HepG2 (cell line): ENCODE measurements around the gene AFAP1L2. TPM values are rescaled to one million over a fixed set of nuclear protein-coding genes. Genes with fewer than 3 reads are reported as not detected.

Source experiments
- ATAC-seq: fragments of 200-7000 bp; cut with Tn5 transposase; 3 replicates; pipeline ENCODE4 v1.9.1; 2020; ENCODE audit warnings: mild to moderate bottlenecking, moderate library complexity
- BruUV-seq: library from RNA; stranded (reverse); fragments of 400-500 nt; replicated peaks from 2 replicates; lab custom pipeline; 2021; lab: Mats Ljungman, UMichigan
- CTCF ChIA-PET: fragments of 300-600 bp; formaldehyde crosslinking; extraction: SDS; loops from one replicate; lab custom pipeline; 2021; ENCODE audit warnings: low total read pairs, inconsistent platforms, low intra/inter-chr PET ratio; lab: Yijun Ruan, JAX
- POLR2A ChIA-PET: fragments of 350-600 bp; sonication (Branson Sonifier 250); formaldehyde crosslinking; loops from one replicate; lab custom pipeline; 2020; ENCODE audit warnings: antibody characterized with exemption, inconsistent platforms; lab: Yijun Ruan, JAX
- DNase-seq: peaks from one replicate; pipeline ENCODE4 v3.0.0-alpha.2; 2015; ENCODE audit warnings: low spot score
- FAIRE-seq: peaks from 3 replicates; lab custom pipeline; 2011; peaks lifted over from hg19 to GRCh38; lab: Jason Lieb, UNC
- H2AFZ ChIP-seq: one replicate; pipeline ENCODE4 v1.6.1; 2011; ENCODE audit warnings: low read length, inconsistent platforms
- H3K27ac ChIP-seq: fragments of 300-600 bp; 3 replicates; pipeline ENCODE4 v1.8.0; 2011; ENCODE audit warnings: mixed run types, mild to moderate bottlenecking, mixed read lengths, low read length, inconsistent platforms; ENCODE audit not compliant: insufficient read depth; ENCODE audit errors: extremely low read length
- H3K27me3 ChIP-seq, 2 experiments: fragments of 200-600 bp in 1 of 2; 2 replicates in 1 of 2; 3 replicates in 1 of 2; pipeline versions ENCODE4 v1.6.0 to v1.8.0; 2011; ENCODE audit warnings: low read length in 2 of 2, mild to moderate bottlenecking in 2 of 2, moderate library complexity in 2 of 2, inconsistent platforms in 1 of 2; ENCODE audit not compliant: insufficient read depth in 2 of 2, control insufficient read depth in 1 of 2
- H3K36me3 ChIP-seq, 2 experiments: fragments of 200-600 bp in 1 of 2; replicated peaks in 1 of 2; 2 replicates in 1 of 2; 3 replicates in 1 of 2; pipeline versions ENCODE4 v1.5.1 to v1.8.0; 2011; ENCODE audit warnings: low read length in 2 of 2, inconsistent platforms in 1 of 2; ENCODE audit not compliant: insufficient read depth in 2 of 2, control insufficient read depth in 1 of 2
- H3K4me1 ChIP-seq: 2 replicates; pipeline ENCODE4 v1.5.1; 2012; ENCODE audit warnings: low read length, inconsistent platforms; ENCODE audit not compliant: insufficient read depth
- H3K4me2 ChIP-seq: 2 replicates; pipeline ENCODE4 v1.6.0; 2011; ENCODE audit warnings: low read depth, low read length, inconsistent platforms
- H3K4me3 ChIP-seq, 3 experiments: fragments of 200-600 bp in 1 of 3; sonication (generic), shearing (Covaris generic) in 1 of 3; replicated peaks in 1 of 3; 2 replicates each; pipeline ENCODE4 v1.5.1; 2011 to 2016; ENCODE audit warnings: low read length in 3 of 3, inconsistent platforms in 2 of 3, low read depth in 2 of 3, mild to moderate bottlenecking in 2 of 3, control low read depth in 1 of 3, mixed read lengths in 1 of 3; ENCODE audit not compliant: insufficient read depth in 1 of 3
- H3K79me2 ChIP-seq: one replicate; pipeline ENCODE4 v1.6.1; 2011; ENCODE audit warnings: low read length, inconsistent platforms; ENCODE audit not compliant: insufficient read depth
- H3K9ac ChIP-seq: 2 replicates; pipeline ENCODE4 v1.6.0; 2011; ENCODE audit warnings: mild to moderate bottlenecking, low read depth, low read length, inconsistent platforms; ENCODE audit not compliant: insufficient read depth
- H3K9me3 ChIP-seq: 2 replicates; pipeline ENCODE4 v1.5.1; 2012; ENCODE audit warnings: mild to moderate bottlenecking, low read length
- H4K20me1 ChIP-seq: 2 replicates; pipeline ENCODE4 v1.6.0; 2011; ENCODE audit warnings: inconsistent platforms, mild to moderate bottlenecking, low read length, moderate library complexity; ENCODE audit not compliant: insufficient read depth
- JUN ChIP-seq: sonication (generic); formaldehyde crosslinking; IDR thresholded peaks from 2 replicates; pipeline ENCODE4 v1.4.0; 2020; ENCODE audit warnings: mild to moderate bottlenecking, missing genetic modification reagents
- ZNF670 ChIP-seq: sonication (generic); formaldehyde crosslinking; IDR thresholded peaks from 2 replicates; pipeline ENCODE4 v1.8.0; 2022; ENCODE audit warnings: mild to moderate bottlenecking, missing genetic modification reagents, borderline replicate concordance
- ZNF746 ChIP-seq: sonication (generic); formaldehyde crosslinking; IDR thresholded peaks from 2 replicates; pipeline ENCODE4 v1.8.0; 2022; ENCODE audit warnings: mild to moderate bottlenecking, missing genetic modification reagents
- ZNF781 ChIP-seq: sonication (generic); formaldehyde crosslinking; IDR thresholded peaks from 2 replicates; pipeline ENCODE4 v1.5.1; 2020; ENCODE audit warnings: borderline replicate concordance, mild to moderate bottlenecking, missing genetic modification reagents; ENCODE audit errors: not compliant biosample characterization
- ZNF800 ChIP-seq: sonication (generic); formaldehyde crosslinking; IDR thresholded peaks from 2 replicates; pipeline ENCODE4 v1.4.0; 2020; ENCODE audit warnings: missing genetic modification reagents
- WGBS: methylation state at CpG from one replicate; pipeline ENCODE4 v1.1.6; 2017; ENCODE audit warnings: low lambda C conversion rate; 5-methylcytosine and 5-hydroxymethylcytosine counted together
- in situ Hi-C: cut with HindIII; loops from 2 replicates; pipeline ENCODE4 v1.10.0; 2017; ENCODE audit warnings: low pct_unique_long_range_greater_than_20kb; ENCODE audit not compliant: extremely low pct_ligation_motif_present
- intact Hi-C: fragments of 100-400 bp; cut with micrococcal nuclease; formaldehyde crosslinking; loops from one replicate; pipeline ENCODE4 v1.10.0; 2022; ENCODE audit not compliant: unreplicated experiment
- polyA plus RNA-seq, 8 experiments: library from polyadenylated mRNA; depleted of rRNA in 3 of 8; stranded (reverse) in 7 of 8; unstranded in 1 of 8; fragments of >200 nt; fragmentation: Illumina TruSeq in 4 of 8; extraction: Trizol in 4 of 8; gene quantifications; 2 replicates each; pipeline versions ENCODE4 v1.2.1 to v1.2.3, GENCODE V29; 2011 to 2016; ENCODE audit warnings: low read depth in 4 of 8, missing spikeins in 1 of 8, mixed read lengths in 1 of 8; ENCODE audit not compliant: insufficient read depth in 1 of 8
- total RNA-seq, 5 experiments: library from RNA; depleted of rRNA; stranded (reverse); fragments of >200 nt; fragmentation: Illumina TruSeq; extraction: Trizol; gene quantifications; 2 replicates each; pipeline ENCODE4 v1.2.3, GENCODE V29; 2016; ENCODE audit warnings: low read depth in 1 of 5
- TF ChIP-seq, protein P1 (sequence below): sonication (generic); formaldehyde crosslinking; IDR thresholded peaks from 2 replicates; pipeline ENCODE4 v1.4.0; 2020; ENCODE audit warnings: missing genetic modification reagents

AFAP1L2 gene
- total and polyA plus RNA-seq, 2 of the 13 experiments (the other 11 are each of a cell fraction or from before 2014, with no cell fraction given): not detected

GRCh38 chr10:114303556-114303955 lies 100.7 kb downstream of the AFAP1L2 start:
- no peaks in the 10 kb centered on the region for H3K9me3 ChIP-seq
- peaks cover 5% of the 10 kb centered on the region; the same call in 1 of the 2 replicates for H3K4me1 ChIP-seq
- H3K4me2 ChIP-seq: no peak overlapping the region
- intact Hi-C loops: loop anchor here (5.0 kb wide), 1 partner anchor 154 kb away; no protein-coding TSS in a partner anchor
- H3K27ac ChIP-seq: no peak overlapping the region
- no peak for DNase-seq
- no peak overlapping the region for H3K4me3 ChIP-seq
- H3K9ac ChIP-seq: no peak overlapping the region
- no TSS peak for BruUV-seq
- ChIA-PET CTCF (interaction anchor here (1.1 to 2.0 kb wide), 6 partner anchors 134 to 826 kb away, joined by 4 to 10 read pairs (median 6); no protein-coding TSS in a partner anchor), POLR2A (no interaction called here)
- 44% methylated on average over 7 of the region's 10 CpGs for WGBS
- no peak for FAIRE-seq
- no peaks in the 10 kb centered on the region for H3K36me3 ChIP-seq
- peaks cover 2 to 41% of the 10 kb centered on the region in 2 experiments for H3K27me3 ChIP-seq
- in situ Hi-C loops: loop anchor here (10.0 to 25.0 kb wide), 2 partner anchors 401 to 834 kb away; no protein-coding TSS in a partner anchor
- no peaks in the 10 kb centered on the region for H4K20me1 ChIP-seq
- H3K79me2 ChIP-seq: no peaks in the 10 kb centered on the region
- peak; percentile 16 for ATAC-seq
- TF ChIP-seq ZNF670 (no peak), ZNF746 (CRISPR knock-in tag) (no peak), ZNF781 (CRISPR knock-in tag) (no peak)
- H2AFZ ChIP-seq: no peak overlapping the region

DNA sequence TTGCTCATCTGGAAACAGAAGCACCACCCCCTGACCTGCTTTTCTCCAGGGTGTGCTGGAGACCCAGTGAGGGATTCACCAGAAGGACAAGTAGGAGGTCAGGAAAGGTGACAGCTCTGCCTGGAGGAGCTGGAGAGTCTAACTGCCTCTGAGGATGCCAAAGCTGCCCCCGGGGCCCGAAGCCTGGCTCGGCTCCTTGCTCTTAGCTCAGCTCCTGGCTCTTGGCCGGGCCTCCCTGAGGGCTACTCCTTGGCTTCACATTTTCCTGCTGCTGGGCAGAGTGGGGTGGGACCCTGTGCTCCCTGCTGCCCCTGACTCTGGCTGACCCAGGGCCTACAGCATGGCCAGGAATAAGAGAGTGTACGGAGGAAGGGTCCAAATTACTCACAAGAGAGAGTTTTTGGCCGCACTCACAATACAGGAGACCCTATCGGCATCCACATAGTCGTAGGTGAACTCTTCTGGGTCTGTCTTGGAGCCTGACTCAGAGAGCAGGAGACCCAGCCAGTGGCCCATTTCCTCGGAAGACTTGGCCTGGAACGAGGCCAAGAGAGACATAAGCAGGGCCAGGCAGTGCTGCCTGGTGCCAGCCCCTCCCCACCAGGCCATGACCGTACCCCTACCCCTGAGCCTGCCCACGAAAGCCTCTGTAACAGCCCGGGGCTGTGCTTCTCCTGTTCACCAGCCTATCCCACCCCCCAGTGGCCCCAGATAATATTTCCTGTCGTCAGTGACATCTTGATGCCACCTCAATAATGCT lies 102.2 kb downstream of the AFAP1L2 start:
- H3K27ac ChIP-seq: no peak overlapping the region
- no peaks in the 10 kb centered on the region for H3K79me2 ChIP-seq
- no peak for ATAC-seq
- FAIRE-seq: no peak
- no peak overlapping the region for H3K4me2 ChIP-seq
- no peak overlapping the region for H3K4me3 ChIP-seq
- WGBS: 30% methylated on average over 4 of the region's 14 CpGs
- no peak overlapping the region for H3K9ac ChIP-seq
- peaks cover 5% of the 10 kb centered on the region; the same call in 1 of the 2 replicates for H3K4me1 ChIP-seq
- peaks cover 1 to 27% of the 10 kb centered on the region in 2 experiments; a peak in 3 of 5 replicates for H3K27me3 ChIP-seq
- ChIA-PET POLR2A (no interaction called here), CTCF (no interaction called here)
- DNase-seq: no peak
- in situ Hi-C loops: loop anchor here (10.0 to 25.0 kb wide), 2 partner anchors 403 to 835 kb away; no protein-coding TSS in a partner anchor
- no peak overlapping the region for H2AFZ ChIP-seq
- BruUV-seq: no TSS peak
- H3K36me3 ChIP-seq: no peaks in the 10 kb centered on the region; a peak in 1 of 5 replicates
- H3K9me3 ChIP-seq: no peaks in the 10 kb centered on the region
- H4K20me1 ChIP-seq: no peaks in the 10 kb centered on the region
- intact Hi-C loops: loop anchor here (5.0 kb wide), 1 partner anchor 155 kb away; no protein-coding TSS in a partner anchor
- TF ChIP-seq ZNF800 (CRISPR knock-in tag) (no peak), JUN (CRISPR knock-in tag) (no peak)
- TF ChIP-seq, protein P1, sequence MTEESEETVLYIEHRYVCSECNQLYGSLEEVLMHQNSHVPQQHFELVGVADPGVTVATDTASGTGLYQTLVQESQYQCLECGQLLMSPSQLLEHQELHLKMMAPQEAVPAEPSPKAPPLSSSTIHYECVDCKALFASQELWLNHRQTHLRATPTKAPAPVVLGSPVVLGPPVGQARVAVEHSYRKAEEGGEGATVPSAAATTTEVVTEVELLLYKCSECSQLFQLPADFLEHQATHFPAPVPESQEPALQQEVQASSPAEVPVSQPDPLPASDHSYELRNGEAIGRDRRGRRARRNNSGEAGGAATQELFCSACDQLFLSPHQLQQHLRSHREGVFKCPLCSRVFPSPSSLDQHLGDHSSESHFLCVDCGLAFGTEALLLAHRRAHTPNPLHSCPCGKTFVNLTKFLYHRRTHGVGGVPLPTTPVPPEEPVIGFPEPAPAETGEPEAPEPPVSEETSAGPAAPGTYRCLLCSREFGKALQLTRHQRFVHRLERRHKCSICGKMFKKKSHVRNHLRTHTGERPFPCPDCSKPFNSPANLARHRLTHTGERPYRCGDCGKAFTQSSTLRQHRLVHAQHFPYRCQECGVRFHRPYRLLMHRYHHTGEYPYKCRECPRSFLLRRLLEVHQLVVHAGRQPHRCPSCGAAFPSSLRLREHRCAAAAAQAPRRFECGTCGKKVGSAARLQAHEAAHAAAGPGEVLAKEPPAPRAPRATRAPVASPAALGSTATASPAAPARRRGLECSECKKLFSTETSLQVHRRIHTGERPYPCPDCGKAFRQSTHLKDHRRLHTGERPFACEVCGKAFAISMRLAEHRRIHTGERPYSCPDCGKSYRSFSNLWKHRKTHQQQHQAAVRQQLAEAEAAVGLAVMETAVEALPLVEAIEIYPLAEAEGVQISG (CRISPR knock-in tag): no peak
